ENCODE results near the gene LMX1A.

LMX1A gene

DNA sequence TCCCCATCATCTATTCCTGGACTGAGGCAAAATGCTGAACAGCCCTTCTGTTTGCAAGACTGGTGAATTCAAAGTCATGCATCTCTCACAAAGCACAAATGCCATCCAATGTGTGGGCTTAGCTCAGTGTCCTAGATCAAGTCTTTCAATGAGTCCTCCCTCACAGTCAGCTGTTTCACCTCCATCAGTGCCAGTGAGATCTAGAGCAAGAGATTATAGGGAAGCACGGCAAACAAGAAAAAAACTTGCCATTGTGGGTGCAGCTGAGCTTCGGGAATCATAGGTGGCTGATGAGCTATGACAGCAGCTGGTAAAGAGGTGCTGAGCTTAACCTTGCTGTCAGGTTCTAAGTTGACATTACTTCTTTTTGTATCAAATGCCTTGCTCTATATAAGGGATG is 130.2 kb downstream of the LMX1A start:
- no peak for DNase-seq (ENCODE audit: insufficient read length, low spot score)
- FAIRE-seq, result no peak

DNA sequence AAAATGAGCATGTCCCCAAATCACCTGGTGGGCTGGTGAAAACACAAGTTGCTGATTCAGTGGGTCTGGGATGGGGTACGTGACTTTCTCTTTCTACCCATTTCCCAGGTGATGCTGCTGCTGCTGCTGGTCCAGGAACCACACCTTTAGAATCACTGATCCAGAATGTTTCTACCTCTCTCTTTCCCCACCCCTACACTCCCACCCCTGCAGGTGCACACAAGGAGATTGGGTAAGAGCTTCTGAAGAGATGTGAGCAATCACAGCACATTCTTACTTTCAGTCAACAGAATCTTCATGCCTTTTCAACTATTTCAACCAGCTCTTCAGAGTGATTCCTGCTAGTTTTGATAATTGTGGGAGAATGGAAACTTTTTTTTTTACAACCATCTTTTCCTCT is 130.9 kb downstream of the LMX1A start:
- no peak for DNase-seq (ENCODE audit: insufficient read length, low spot score)
- no peak for FAIRE-seq

DNA sequence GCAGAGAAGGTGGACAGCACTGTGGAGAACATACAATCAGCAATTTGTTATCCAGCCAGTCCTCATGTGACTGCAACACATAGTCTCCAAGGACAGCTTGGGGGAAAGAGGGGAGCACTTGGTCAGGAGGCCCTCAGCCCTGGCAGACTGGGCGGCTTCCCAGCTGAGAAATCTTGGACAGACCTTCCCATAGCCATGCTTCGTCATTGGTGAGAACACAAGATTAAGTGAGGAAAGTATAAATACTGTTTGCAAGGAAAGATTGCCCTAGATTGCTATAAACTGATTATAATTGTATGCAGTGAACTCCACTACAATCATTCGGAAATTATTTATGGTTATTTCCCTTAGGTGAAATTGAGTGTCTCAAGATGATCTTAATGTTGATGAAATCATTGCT is 131.5 kb downstream of the LMX1A start:
- FAIRE-seq (no peak), DNase-seq (ENCODE audit: insufficient read length, low spot score) (no peak)

DNA sequence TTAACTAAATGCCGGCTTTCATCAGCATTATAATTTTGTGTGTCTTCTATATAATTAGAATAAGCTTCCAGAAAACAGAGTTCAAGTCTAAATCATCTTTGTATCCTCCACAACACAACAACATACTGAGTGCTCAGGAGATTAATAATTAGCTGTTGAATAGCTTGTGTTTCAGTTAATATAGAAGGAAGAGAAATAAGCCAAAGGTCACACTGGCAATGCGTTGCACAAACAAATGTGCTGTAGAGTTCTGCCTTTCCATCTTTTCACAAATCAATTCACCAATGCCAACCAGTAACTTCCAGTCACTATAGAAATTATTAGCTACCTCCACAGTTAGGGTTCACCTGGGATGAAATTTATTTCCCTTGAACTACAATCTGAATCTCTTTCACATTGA is 132.0 kb downstream of the LMX1A start:
- FAIRE-seq, result no peak
- no peak for DNase-seq (ENCODE audit: insufficient read length, low spot score)

DNA sequence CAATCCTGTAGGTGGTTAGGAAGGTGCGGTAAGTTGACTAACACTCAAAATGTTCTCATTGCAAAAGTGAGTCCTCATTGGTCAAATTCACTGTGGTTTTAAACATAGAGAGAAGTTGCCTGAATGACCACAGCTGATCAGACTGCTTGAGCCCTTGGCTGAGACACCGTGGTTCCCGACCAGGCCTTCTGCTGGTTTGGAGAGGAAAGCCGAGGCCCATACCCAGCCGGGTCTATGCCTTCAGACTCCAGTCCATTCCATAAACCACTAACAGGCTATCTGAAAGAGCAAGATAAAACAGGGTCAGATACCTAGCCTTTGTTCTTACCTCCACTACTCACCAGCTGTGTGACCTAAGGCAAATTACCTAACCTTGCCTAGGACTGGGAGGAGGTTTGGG is 133.9 kb downstream of the LMX1A start:
- DNase-seq (ENCODE audit: insufficient read length, low spot score) (no peak), FAIRE-seq (no peak)

DNA sequence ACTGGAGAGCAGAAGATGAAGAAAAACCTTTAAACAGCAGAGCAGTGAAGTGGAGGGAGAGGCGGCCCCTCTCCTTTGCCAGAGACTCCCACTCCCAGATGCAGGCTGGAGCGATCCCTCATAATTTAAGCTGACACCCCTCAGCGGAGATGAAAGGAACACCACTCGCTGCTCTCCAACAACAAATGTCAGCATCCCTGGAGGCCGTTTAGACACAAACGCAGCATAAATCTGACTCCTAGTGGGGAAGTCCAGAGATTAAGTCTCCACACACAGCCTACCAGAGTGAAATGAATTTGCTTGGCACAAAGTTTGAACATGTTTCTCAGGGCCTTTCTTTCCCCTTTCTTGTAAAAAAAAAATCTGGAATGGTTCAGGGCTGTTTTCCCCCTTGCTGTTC is 137.8 kb downstream of the LMX1A start:
- FAIRE-seq (no peak), DNase-seq (ENCODE audit: insufficient read length, low spot score) (no peak)

DNA sequence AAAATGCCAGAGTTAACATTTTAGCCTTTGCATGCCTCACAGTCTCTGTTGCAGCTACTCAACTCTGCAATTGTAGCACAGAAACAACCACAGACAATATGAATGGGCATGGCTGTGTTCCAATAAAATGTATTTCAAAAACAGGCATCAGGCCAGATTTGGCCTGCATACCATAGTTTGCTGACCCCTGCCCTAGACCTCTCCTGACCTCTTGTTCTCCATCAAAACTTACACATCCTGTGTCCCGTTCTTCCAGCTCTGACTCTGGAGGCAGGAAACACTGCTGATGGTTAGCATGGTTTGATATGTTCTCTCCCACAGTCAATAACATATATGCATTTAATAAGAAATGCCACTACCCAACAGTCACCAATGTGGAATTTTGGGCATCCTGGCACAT is 138.6 kb downstream of the LMX1A start:
- no peak for DNase-seq (ENCODE audit: insufficient read length, low spot score)
- no peak for FAIRE-seq

DNA sequence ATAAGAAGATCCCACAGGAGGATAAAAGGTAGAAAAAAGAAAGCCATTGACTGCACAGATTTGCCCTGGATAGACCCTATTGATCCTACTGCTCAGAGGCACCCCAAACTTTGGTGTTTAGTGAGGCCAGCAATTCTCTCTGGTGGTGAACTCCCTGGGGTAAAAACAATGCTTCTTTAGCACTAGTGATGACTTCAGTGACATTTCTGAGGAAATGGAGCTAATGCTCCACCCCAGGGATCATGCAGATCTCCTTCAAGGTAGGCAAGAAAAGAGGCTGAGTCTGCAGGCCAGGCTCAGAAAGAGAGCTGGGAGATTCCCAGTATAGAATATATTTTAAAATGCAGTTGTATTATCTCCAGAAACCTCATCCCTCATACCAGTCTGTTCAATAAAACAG is 140.3 kb downstream of the LMX1A start:
- FAIRE-seq, result no peak
- no peak for DNase-seq (ENCODE audit: insufficient read length, low spot score)

DNA sequence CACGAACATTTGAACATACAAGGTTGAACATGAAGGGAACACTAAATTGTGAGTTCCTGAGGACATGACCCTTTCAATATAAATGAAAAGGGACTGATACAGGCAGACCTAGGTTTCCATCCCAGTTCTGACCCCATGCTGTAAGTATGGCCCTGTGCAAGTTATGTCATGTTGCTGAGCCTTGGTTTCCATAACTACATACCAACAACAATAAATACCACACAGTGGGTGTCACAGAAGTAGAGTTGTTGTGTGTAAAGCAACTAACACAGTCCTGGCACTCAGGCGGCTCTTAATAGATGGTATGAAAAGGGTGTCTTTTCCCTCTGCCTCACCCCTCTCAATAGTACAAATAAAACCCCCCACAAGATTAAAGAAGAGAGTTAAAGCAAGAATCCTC is 140.8 kb downstream of the LMX1A start:
- DNase-seq (ENCODE audit: insufficient read length, low spot score) (no peak), FAIRE-seq (no peak)

DNA sequence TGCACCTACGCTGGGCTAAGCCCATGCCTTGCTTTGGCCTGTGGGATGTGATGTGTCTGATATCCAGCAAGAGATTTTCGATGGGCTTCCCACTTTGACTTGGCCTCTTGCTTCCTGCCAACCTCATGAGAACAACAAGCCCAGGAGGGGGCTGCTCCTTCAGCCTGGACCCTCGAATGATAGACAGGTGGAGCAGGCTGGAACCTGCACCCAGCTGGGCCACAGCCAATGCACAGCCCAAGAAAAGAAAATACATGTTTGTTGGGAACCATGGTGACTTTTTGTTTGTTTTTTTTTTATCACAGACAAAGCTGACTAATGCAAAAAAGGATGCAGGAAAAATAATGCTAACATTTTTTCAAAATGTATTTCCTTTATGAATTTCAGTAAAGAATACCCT is 144.3 kb downstream of the LMX1A start:
- DNase-seq (ENCODE audit: insufficient read length, low spot score) (no peak), FAIRE-seq (no peak)

DNA sequence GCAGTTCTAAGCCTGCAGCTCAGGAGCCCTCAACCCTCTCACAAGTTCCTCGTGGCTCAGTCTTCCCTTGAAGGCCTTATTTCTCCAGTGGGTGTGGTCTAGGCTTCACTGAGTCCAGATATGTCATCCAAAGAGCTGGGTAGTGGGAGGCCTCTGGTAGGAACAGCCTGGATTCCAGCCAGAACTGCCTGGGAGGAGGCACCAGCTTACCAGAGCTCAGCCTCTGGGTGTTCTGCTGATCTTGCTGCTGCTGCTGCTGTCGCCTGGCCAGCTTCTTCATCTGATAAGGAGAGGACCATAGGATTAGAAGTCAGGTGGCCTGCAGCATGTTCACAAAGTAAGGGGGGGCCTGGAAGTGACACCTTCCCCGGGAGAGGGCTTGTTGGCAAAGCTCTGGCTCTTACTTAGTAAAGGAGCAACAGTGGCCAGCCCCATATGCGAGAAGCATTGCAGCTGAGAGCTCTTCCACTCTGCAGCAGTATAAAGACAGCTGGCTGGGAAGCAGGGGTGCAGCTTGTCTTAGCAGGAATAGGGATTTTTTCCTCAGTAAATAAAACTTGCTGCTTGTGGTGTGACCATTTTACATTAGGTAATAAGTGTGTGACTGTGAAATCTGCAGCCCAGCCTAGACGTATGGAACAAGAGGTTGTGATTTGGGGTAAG is 148.5 kb downstream of the LMX1A start:
- FAIRE-seq, result no peak

DNA sequence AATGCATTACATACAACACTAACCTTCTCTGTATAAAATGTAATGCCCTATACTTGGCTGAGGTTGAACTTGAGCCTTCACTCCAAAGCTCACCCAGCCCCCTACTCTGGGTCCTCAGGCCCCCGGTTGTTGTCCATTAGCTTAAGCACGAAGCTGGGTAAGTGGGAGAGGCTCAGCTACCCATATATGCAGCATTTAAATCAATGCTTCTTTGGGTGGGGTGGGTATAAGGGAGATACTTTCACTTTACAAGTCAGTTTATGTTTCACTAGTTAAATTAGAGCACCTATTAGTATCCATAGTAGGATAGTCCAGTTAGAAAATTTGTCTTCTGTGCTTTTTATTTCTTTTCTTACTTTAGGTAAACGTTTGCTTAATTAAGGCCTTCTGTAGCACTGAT is 151.4 kb downstream of the LMX1A start:
- DNase-seq (ENCODE audit: insufficient read length, low spot score), result no peak
- FAIRE-seq, result no peak

More for the DNA sequence above, 148.5 kb downstream of the LMX1A start:
- DNase-seq (ENCODE audit: insufficient read length, low spot score), result no peak

DNA sequence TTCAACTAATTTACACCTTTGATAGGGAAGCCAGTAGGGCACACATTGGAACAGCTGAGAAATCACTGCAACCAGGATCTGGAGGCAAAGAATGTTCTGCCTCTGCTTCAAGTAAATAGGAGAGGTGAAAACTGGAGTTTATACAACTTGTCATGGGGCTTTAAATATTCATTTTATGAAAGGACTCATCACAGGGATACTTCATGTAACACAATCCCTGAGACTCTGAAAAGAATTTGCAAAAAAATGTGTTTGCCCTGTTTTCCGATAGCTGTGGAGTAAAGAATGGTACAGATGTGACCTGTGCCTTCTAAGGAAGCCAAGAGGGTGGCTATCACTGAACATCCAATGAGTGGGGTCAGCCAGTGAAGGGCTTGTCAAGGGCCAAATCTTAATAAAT is 152.0 kb downstream of the LMX1A start:
- DNase-seq (ENCODE audit: insufficient read length, low spot score) (no peak), FAIRE-seq (no peak)

DNA sequence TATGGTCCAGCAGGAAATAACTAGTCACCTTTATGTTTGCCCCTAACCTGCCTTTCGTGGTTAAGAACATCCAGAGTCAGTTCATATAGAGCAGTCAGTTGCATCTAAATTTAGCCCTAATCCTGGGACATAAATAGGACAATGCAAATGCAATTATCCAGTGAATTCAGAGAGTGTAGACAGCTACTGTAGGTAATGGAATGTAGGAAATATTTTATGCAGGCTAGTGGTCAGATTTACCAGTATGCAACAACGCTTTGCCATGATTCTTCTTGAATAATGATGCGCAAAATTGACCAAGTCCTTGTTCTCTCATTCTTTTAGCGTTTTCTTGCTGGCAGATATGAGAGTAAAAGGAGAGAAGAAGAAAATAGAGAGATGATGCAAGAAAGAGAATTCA is 165.4 kb downstream of the LMX1A start:
- no peak for DNase-seq (ENCODE audit: insufficient read length, low spot score)
- FAIRE-seq, result no peak

DNA sequence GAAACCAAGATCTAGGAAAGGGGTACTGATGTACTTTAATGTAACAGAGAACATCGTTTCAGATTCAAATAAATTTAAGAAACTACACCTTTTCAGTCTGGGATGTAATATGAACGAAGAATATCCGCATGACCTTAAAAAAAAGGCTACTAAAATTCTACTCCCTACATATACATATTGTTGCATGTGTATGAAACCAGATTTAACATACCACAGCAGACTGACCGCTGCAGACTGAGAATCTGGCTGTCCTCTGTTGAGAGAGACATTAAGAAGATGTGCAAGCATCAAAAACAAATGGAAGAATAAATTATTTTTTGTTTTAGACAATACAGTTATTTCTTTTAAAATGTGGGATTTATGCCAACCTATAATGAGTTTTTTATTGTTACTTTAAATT is 166.6 kb downstream of the LMX1A start:
- DNase-seq (ENCODE audit: insufficient read length, low spot score) (no peak), FAIRE-seq (no peak)

DNA sequence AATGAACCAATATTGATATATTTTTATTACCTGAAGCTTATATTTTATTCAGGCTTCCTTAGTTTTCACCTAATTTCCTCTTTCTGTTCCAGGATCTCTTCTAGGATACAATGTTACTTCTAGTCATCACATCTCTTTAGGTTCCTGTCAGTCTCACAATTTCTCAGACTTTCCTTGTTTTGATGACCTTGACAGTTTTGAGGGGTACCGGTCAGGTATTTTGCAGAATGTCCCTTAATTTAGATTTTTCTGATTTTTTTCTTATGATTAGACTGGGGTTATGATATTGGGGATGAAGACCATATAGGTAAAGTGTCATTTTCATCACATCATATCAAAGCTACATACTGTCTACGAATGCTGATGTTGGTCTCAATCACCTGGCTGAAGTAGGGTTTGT is 167.5 kb downstream of the LMX1A start:
- no peak for FAIRE-seq
- DNase-seq (ENCODE audit: insufficient read length, low spot score), result no peak

DNA sequence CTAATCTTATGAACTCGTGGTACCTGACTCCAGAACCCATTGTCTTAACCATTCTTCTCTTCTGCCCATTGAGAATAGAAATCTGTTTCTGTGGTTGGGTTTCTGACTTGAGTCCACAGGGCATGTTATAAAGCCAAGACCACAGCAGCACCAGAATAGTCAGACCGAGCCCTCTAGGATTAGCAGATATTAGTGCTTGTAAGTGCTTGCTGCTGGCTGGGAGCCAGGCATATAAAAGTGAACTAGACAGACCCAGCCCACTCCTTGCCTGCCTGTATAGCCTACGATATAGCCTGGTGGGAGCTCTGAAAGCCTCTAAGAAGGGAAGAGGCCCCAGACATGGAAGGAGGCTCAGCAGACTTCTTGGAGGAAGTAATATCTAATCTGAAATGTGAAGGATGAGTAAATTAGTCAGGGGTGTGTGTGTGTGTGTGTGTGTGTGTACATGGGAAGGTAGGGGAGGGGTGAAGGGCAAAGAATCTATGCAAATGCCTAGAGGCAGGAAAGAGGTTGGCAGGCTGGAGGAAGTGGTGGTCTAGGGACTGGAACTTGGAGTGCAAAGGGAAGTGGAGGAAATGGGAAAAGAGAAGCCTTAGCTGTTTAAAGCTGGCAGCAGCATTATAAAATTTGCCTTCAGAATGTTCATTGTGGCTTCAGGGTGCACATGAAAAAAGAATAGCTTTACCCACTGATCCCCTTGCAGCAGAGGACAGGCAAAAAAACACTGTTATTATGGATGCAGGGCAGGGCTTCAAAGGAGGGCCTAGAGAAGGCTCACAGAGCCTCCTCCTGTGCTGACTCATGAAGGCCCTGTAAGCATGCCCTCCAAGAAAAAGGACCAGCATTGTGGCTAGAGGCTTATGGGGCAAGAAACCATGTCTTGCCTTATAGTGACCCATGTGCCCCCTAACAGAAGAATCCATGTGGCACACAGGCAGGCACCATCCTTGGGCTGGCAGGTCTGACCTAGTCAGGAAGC is 169.2 kb downstream of the LMX1A start:
- DNase-seq (ENCODE audit: insufficient read length, low spot score) (no peak), FAIRE-seq (no peak)

DNA sequence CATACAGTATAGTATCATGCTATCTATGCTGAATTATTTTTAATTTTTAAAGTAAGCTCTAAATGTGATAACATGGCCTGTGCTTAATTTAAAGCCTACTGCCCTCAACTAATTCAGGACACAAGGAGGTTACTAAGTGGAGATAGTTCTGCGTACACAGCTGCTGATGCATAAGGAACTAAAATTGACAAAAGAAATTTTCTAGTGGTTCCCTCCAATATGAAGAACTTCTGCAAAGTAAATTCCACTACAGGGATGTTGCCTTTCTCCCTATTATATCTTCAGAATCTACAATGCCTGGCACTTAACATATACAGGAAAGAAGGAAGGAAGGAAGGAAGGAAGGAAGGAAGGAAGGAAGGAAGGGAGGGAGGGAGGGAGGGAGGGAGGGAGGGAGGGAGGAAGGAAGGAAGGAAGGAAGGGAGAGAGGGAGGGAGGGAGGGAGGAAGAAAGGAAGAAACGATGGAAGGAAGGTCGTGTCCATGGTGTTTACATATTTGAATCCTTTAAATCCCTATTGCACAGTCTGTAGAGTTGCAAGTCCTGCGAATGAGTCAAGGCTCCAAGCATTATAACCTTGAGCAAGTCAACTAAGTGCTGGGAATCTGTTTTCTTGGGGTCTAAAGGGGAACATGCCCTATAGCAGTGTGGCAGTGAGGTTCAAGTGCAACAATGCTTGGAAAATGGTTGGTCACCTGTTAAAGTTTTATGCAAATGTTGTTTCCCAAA is 171.2 kb downstream of the LMX1A start:
- DNase-seq (ENCODE audit: insufficient read length, low spot score) (no peak), FAIRE-seq (no peak)

DNA sequence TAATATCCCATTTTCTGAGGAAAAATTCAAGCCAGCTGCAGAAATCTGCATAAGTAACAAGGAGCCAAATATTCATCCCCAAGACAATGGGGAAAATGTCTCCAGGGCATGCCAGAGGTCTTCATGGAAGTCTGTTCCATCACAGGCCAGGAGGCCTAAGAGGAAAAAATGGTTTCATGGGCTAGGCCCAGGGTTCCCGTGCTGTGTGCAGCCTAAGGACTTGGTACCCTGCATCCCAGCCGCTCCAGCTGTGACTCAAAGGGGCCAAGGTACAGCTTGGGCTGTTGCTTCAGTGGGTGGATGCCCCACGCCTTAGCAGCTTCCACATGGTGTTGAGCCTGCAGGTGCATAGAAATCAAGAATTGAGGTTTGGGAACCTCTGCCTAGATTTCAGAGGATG is 173.5 kb downstream of the LMX1A start:
- FAIRE-seq (no peak), DNase-seq (ENCODE audit: insufficient read length, low spot score) (no peak)

DNA sequence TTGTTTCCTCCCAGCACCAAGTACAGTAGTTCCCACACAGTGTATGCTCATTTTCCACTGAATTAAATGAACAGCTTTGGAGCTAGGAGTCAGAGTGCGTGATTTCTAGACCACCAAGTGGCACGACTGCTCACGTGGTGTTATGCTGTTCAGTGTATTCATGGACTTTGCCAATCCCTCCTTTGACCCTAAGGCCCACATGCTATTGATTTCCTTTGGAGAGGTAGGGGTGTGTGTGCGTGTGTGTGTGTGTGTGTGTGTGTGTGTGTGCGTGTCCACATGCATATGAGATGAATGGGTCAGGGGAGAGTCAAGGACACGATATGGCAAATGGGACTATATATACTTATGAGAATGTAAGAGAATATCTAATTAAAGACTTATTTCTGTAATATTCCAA is 177.2 kb downstream of the LMX1A start:
- FAIRE-seq, result no peak
- no peak for DNase-seq (ENCODE audit: insufficient read length, low spot score)

DNA sequence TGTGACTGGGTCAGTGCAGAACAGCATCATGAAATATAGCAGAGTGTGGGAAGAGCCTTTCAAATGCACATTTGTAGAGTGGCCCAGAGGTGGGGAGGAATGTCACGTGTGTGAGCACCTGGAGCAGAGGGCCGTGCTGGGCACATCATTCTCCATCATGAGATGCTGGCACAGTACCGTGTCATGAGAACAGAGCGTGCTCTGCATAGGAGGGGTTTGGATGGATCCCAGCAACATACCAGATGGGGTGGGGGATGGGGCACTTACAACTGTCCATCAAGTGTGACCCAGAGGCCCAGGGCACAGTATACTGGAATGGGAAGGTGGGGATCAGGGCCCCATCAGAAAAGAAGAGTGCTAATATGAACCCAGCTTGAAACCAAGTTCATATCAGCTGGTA is 182.0 kb downstream of the LMX1A start:
- no peak for DNase-seq (ENCODE audit: insufficient read length, low spot score)
- no peak for FAIRE-seq

DNA sequence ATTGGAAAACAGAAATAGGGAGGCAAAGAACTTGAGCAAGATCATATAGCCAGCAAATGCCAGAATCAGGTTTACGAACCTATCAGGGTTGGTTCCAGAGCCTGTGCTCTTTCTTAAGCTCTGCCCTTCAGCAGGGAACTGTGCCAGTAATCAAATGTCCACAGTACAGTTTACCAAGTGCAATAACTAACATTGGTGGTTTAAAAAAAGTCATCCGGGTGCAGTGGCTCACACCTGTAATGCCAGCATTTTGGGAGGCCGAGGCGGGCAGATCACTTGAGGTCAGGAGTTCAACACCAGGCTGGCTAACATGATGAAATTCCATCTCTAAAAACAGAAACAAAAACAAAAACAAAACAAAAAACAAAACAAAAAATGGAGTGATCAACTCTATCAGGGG is 182.7 kb downstream of the LMX1A start:
- DNase-seq (ENCODE audit: insufficient read length, low spot score), result no peak
- no peak for FAIRE-seq

Data from GM19239 (cell line).